GM23248 (cell line): ENCODE results near the gene EFCC1.

ENCODE experiments used
- EZH2 ChIP-seq: fragments of 200-600 bp; sonication (generic); IDR thresholded peaks from 2 replicates; pipeline ENCODE4 v1.6.1; 2018; ENCODE audit warnings: antibody characterized with exemption, mild to moderate bottlenecking; ENCODE audit not compliant: insufficient read depth, poor library complexity, severe bottlenecking
- EZH2phosphoT487 ChIP-seq: fragments of 200-600 bp; sonication (generic); IDR thresholded peaks from 2 replicates; pipeline ENCODE4 v1.6.1; 2018; ENCODE audit warnings: antibody characterized with exemption, moderate library complexity, mild to moderate bottlenecking, low read depth; ENCODE audit not compliant: insufficient read depth

- TF ChIP-seq EZH2 (no peak), EZH2phosphoT487 (no peak)
Measured at GRCh38 chr3:129084501-129084900, 83.4 kb downstream of the EFCC1 start.
